Activated T-cell treated with anti-CD3 and anti-CD28 coated beads for 1 hour (primary cell): Measurements from ENCODE around the gene OR2B2.
A peak's percentile ranks its signal among the peaks of the same experiment; 100 is the strongest.

Experiments used
- DNase-seq: peaks from one replicate; pipeline ENCODE4 v3.0.0-alpha.2; 2020; ENCODE audit warnings: low read depth

The OR2B2 gene

GRCh38 chr6:27866357-27867050 lies 45.7 kb downstream of the OR2B2 start:
- DNase-seq, result no peak

- no peak for DNase-seq
Measured at GRCh38 chr6:27865850-27866356, 46.3 kb downstream of the OR2B2 start.

DNA sequence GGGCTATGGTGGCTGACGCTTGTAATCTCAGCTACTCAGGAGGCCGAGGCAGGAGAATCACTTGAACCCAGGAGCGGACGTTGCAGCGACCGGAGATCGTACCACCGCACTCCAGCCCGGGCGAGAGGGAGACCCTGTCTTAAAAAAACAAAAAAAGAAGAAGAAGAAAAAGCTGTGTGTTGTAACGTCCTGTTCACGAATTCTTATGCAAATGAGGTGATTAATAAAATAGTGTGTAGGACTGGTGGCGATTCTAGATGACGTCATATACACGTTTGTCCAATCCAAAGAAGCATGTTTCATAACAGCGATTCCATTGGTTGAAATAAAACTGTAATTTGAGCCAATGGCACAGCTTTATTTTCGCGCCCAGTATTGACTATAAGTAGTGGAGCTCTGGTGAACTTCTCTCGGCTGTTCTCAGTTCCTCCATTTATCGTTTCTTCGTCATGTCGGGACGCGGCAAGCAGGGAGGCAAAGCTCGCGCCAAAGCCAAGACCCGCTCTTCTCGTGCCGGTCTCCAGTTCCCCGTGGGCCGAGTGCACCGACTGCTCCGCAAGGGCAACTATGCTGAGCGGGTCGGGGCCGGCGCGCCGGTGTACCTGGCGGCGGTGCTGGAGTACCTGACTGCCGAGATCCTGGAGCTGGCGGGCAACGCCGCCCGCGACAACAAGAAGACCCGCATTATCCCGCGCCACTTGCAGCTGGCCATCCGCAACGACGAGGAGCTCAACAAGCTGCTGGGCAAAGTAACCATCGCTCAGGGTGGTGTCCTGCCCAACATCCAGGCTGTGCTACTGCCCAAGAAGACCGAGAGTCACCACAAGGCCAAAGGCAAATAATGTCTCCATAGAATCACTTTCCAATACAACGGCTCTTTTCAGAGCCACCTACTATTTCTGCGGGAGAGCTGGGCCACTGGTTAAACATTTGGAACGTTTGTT lies 47.0 kb downstream of the OR2B2 start:
- DNase-seq, result peak; percentile 35

GRCh38 chr6:27863962-27864905 lies 48.0 kb downstream of the OR2B2 start:
- no peak for DNase-seq

DNA sequence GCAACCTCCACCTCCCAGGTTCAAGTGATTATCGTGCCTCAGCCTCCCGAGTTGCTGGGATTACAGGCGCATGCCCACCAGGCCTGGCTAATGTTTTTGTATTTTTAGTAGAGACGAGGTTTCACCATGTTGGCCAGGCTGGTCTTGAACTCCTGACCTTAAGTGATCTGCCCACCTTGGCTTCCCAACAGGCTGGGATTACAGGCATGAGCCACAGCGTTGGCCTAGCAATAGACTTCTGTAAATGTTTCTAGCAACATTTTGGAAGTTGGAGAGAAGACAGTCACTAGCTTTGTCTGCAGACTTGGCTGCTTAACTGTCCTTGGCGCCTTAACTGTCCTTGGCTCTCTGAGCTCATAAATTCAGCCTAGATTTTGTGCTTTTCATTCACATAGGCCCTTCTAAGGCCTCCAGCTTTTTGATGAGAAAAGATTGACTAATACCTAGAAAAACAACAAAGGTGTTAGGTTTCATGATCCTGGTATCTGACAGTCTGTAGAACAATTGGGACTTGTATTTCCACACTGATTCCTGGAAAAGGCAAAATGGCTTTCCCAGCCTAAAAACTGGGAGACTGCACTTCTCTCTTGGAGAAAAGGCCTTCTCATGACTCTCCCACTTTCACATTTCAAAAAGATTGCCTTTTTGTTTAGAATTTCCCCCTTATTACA lies 49.7 kb downstream of the OR2B2 start:
- DNase-seq, result no peak

DNA sequence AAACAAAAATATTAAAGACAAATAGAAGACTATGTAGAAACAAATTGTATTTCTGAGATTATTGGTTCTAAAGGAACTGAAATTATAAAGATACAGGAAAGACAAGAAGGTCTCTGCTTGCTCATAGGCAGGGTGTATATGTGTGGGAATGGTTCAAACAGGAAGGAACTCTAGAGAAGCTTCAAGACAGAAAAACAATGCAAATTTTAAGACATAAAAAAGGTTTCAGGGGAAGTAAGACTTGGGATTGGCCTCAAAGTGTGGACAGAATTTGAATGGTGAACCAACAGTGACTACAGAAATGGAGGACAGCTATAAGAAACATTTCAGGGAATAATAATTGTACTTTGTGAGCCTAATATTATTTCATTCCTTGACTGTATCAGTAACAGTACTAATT lies 50.3 kb downstream of the OR2B2 start:
- no peak for DNase-seq

GRCh38 chr6:27861276-27861840 lies 50.8 kb downstream of the OR2B2 start:
- no peak for DNase-seq
